ENCODE data around the gene MKNK1.

MKNK1 gene

GRCh38 chr1:46526691-46527291 lies 77.3 kb downstream of the MKNK1 start:
- Histone ChIP-seq H3K27ac (ENCODE audit: low read depth, low read length) (no peak overlapping the region), H3K9ac (ENCODE audit: low read length) (no peak overlapping the region), H3K9me2 (replicated peaks; ENCODE audit: insufficient read depth, low read length) (no peaks in the 10 kb centered on the region), H3K9me3 (ENCODE audit: insufficient read depth, low read length) (no peaks in the 10 kb centered on the region), H3K4me2 (ENCODE audit: low read depth, low read length, poor library complexity, severe bottlenecking) (no peak overlapping the region), H3K4me3 (ENCODE audit: insufficient read depth, low read length, poor library complexity, severe bottlenecking) (no peak overlapping the region), H2AFZ (ENCODE audit: low read depth, low read length, severe bottlenecking) (no peak overlapping the region), H4K20me1 (ENCODE audit: low read depth, low read length) (no peaks in the 10 kb centered on the region), H3K27me3 (ENCODE audit: low read length) (no peaks in the 10 kb centered on the region), H3K79me2 (ENCODE audit: insufficient read depth, low read length) (no peaks in the 10 kb centered on the region), H3K36me3 (ENCODE audit: low read length) (no peaks in the 10 kb centered on the region), H3F3A (ENCODE audit: insufficient read depth) (no peaks in the 10 kb centered on the region)
- TF ChIP-seq CTCF (IDR thresholded peaks at IDR 0.05; ENCODE audit: insufficient read depth, low read length, poor library complexity, severe bottlenecking) = no peak
- TF ChIP-seq EZH2phosphoT487 (conservative IDR thresholded peaks at IDR 0.05; ENCODE audit: low read length) = no peak

DNA sequence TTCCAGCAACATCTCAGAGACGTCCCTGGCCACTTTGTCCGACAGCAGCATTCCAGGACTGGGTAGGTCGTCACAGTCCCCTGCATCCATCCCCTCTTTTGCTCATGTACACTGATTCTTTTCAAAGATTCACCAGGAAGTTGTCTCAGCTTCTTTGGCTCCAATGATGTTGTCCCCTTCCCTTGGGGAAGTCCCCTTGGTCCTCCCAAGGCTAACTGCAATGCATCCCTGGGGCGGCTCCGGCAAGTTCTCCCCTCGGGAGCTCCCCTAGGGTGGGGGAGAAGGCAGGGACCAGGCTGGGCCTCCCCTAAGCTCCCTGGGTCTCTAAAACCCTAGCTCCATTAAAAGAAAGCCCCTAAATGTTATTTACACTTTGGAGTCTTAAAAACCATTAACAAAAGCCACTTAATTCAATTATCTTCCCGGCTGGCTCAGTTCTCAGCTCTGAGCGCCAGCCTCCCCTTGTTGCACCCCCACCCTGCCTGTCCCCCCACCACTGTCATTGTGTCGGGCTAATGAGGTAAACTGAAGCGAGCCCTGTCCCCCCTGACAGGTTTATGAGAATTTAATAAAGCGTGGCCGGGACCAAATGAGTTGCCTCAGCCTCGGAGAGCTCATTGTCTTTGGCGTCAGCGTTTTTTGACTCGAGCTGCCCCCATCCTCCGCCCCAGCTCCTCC lies 77.9 kb downstream of the MKNK1 start:
- Histone ChIP-seq H3K79me2 (ENCODE audit: insufficient read depth, low read length) (no peaks in the 10 kb centered on the region), H3K9ac (ENCODE audit: low read length) (no peak overlapping the region), H3K27ac (ENCODE audit: low read depth, low read length) (no peak overlapping the region), H3K4me2 (ENCODE audit: low read depth, low read length, poor library complexity, severe bottlenecking) (no peak overlapping the region), H4K20me1 (ENCODE audit: low read depth, low read length) (no peaks in the 10 kb centered on the region), H2AFZ (ENCODE audit: low read depth, low read length, severe bottlenecking) (no peak overlapping the region), H3F3A (ENCODE audit: insufficient read depth) (no peaks in the 10 kb centered on the region), H3K9me2 (replicated peaks; ENCODE audit: insufficient read depth, low read length) (no peaks in the 10 kb centered on the region), H3K27me3 (ENCODE audit: low read length) (no peaks in the 10 kb centered on the region), H3K4me3 (ENCODE audit: insufficient read depth, low read length, poor library complexity, severe bottlenecking) (no peak overlapping the region), H3K9me3 (ENCODE audit: insufficient read depth, low read length) (no peaks in the 10 kb centered on the region), H3K36me3 (ENCODE audit: low read length) (no peaks in the 10 kb centered on the region)
- no peak for TF ChIP-seq EZH2phosphoT487 (conservative IDR thresholded peaks at IDR 0.05; ENCODE audit: low read length)
- no peak for TF ChIP-seq CTCF (IDR thresholded peaks at IDR 0.05; ENCODE audit: insufficient read depth, low read length, poor library complexity, severe bottlenecking)

- no peaks in the 10 kb centered on the region for H3K9me3 ChIP-seq (ENCODE audit: insufficient read depth, low read length)
- H3K36me3 ChIP-seq (ENCODE audit: low read length) = no peaks in the 10 kb centered on the region
- no peak overlapping the region for H3K4me2 ChIP-seq (ENCODE audit: low read depth, low read length, poor library complexity, severe bottlenecking)
- no peak for TF ChIP-seq CTCF (IDR thresholded peaks at IDR 0.05; ENCODE audit: insufficient read depth, low read length, poor library complexity, severe bottlenecking)
- TF ChIP-seq EZH2phosphoT487 (conservative IDR thresholded peaks at IDR 0.05; ENCODE audit: low read length) = no peak
- H3K9me2 ChIP-seq (replicated peaks; ENCODE audit: insufficient read depth, low read length) = no peaks in the 10 kb centered on the region
- H4K20me1 ChIP-seq (ENCODE audit: low read depth, low read length) = no peaks in the 10 kb centered on the region
- H3K9ac ChIP-seq (ENCODE audit: low read length) = no peak overlapping the region
- H3K79me2 ChIP-seq (ENCODE audit: insufficient read depth, low read length) = no peaks in the 10 kb centered on the region
- H3K27ac ChIP-seq (ENCODE audit: low read depth, low read length) = no peak overlapping the region
- no peaks in the 10 kb centered on the region for H3K27me3 ChIP-seq (ENCODE audit: low read length)
- H2AFZ ChIP-seq (ENCODE audit: low read depth, low read length, severe bottlenecking) = no peak overlapping the region
- H3K4me3 ChIP-seq (ENCODE audit: insufficient read depth, low read length, poor library complexity, severe bottlenecking) = no peak overlapping the region
- no peaks in the 10 kb centered on the region for H3F3A ChIP-seq (ENCODE audit: insufficient read depth)
Measured at GRCh38 chr1:46525253-46525983, 78.7 kb downstream of the MKNK1 start.
